Testis (tissue), 2 donors: ENCODE results near the gene MYDGF.

Experiments used
- POLR2A ChIP-seq: fragments of 450-650 bp; IDR thresholded peaks from one replicate; pipeline ENCODE4 v1.6.1; 2017; ENCODE audit warnings: antibody characterized with exemption, mild to moderate bottlenecking, moderate library complexity
- TF ChIP-seq, protein P1 (sequence below), 3 experiments: fragments of 450-650 bp in 2 of 3; fragments of 200-600 bp in 1 of 3; sonication (generic) in 1 of 3; IDR thresholded peaks; one replicate each; pipeline ENCODE4 v1.5.1; 2016 to 2019; ENCODE audit warnings: antibody characterized with exemption in 3 of 3, mild to moderate bottlenecking in 2 of 3, moderate library complexity in 1 of 3

DNA sequence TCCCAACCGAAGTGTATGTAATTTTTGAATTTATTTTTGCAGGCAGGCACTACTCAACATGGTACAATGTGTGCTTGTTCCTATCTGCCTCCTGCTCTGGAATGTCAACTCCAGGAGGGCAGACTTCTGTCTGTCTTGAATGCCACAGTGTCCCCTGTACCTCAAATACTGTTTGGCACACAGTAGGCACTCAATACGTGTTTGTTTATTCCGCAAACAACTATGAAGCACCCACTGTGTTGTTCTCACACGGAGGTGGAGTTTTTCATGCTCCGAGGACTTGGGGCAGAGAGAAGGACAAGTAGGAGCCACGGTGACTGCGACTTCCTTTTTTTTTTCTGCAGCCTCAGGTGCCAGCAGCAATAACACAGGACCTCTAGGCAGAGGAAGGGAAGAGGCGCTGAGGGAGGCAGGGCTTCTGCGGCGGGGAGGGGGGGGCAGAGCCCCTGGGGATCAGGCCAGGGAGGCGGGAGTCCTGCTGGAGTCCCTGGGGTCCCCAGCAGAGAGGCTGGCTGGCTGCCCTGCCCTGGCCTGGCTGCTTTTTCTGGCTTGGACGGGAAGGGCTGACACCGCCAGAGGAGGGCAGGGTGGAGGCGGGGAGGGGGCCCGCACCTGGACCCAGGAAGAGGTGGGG lies 60.1 kb downstream of the MYDGF start:
- TF ChIP-seq, protein P1, sequence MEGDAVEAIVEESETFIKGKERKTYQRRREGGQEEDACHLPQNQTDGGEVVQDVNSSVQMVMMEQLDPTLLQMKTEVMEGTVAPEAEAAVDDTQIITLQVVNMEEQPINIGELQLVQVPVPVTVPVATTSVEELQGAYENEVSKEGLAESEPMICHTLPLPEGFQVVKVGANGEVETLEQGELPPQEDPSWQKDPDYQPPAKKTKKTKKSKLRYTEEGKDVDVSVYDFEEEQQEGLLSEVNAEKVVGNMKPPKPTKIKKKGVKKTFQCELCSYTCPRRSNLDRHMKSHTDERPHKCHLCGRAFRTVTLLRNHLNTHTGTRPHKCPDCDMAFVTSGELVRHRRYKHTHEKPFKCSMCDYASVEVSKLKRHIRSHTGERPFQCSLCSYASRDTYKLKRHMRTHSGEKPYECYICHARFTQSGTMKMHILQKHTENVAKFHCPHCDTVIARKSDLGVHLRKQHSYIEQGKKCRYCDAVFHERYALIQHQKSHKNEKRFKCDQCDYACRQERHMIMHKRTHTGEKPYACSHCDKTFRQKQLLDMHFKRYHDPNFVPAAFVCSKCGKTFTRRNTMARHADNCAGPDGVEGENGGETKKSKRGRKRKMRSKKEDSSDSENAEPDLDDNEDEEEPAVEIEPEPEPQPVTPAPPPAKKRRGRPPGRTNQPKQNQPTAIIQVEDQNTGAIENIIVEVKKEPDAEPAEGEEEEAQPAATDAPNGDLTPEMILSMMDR (IDR thresholded peaks at IDR 0.05), result no peak
- no peak for TF ChIP-seq POLR2A
